Activated CD4-positive, alpha-beta T cell treated with anti-CD3 and anti-CD28 coated beads, Interleukin-2, amount 10 ng/mL, durations not matched to agents 7 days and 5 days (primary cell): ENCODE measurements around the gene TTC32. TPM values are rescaled to one million over a fixed set of nuclear protein-coding genes. Genes with fewer than 3 reads are reported as not detected.
"Not testable (repeated sequence)": the region's sequence is repeated elsewhere in the genome, so short reads cannot be mapped to it uniquely, and the experiment has no call there.

ENCODE experiments used
- CTCF ChIA-PET: fragments of 350-600 bp; sonication (Branson Sonifier 250); formaldehyde crosslinking; loops from one replicate; lab custom pipeline; 2021; ENCODE audit warnings: antibody characterized with exemption; lab: Charles Lee
- POLR2A ChIA-PET: fragments of 350-600 bp; sonication (Branson Sonifier 250); formaldehyde crosslinking; loops from one replicate; lab custom pipeline; 2021; ENCODE audit warnings: antibody characterized with exemption; lab: Charles Lee
- DNase-seq: peaks from one replicate; pipeline ENCODE4 v3.0.0-alpha.2; 2020
- H3K27ac Mint-ChIP-seq: one replicate; pipeline ENCODE4 v1.8.0; 2021; ENCODE audit warnings: mild to moderate bottlenecking, moderate library complexity, mixed read lengths
- H3K27me3 Mint-ChIP-seq: one replicate; pipeline ENCODE4 v1.8.0; 2021; ENCODE audit warnings: mixed read lengths
- H3K36me3 Mint-ChIP-seq: one replicate; pipeline ENCODE4 v1.8.0; 2021; ENCODE audit warnings: low read depth, mixed read lengths
- H3K4me1 Mint-ChIP-seq: one replicate; pipeline ENCODE4 v1.8.0; 2021; ENCODE audit warnings: mixed read lengths
- H3K4me3 Mint-ChIP-seq: one replicate; pipeline ENCODE4 v1.8.0; 2021; ENCODE audit warnings: mild to moderate bottlenecking, moderate library complexity, mixed read lengths
- H3K9me3 Mint-ChIP-seq: one replicate; pipeline ENCODE4 v1.8.0; 2021; ENCODE audit warnings: mixed read lengths
- total RNA-seq, 2 experiments: library from RNA; stranded (reverse); gene quantifications; one replicate each; pipeline ENCODE4 v1.2.3, GENCODE V29; 2021

TTC32 gene
- total RNA-seq, 2 experiments from 2014 or later = 24.8 to 24.9 TPM

- no peak overlapping the region for H3K4me3 Mint-ChIP-seq
- H3K27me3 Mint-ChIP-seq = no peaks in the 10 kb centered on the region
- ChIA-PET CTCF (no interaction called here), POLR2A (no interaction called here)
- H3K27ac Mint-ChIP-seq = no peak overlapping the region
- peaks cover 62% of the 10 kb centered on the region for H3K4me1 Mint-ChIP-seq
- DNase-seq = no peak
- H3K36me3 Mint-ChIP-seq = peaks cover 43% of the 10 kb centered on the region
- H3K9me3 Mint-ChIP-seq = no peaks in the 10 kb centered on the region
These were observed 7.5 kb downstream of the TTC32 start for GRCh38 chr2:19894134-19894792.

DNA sequence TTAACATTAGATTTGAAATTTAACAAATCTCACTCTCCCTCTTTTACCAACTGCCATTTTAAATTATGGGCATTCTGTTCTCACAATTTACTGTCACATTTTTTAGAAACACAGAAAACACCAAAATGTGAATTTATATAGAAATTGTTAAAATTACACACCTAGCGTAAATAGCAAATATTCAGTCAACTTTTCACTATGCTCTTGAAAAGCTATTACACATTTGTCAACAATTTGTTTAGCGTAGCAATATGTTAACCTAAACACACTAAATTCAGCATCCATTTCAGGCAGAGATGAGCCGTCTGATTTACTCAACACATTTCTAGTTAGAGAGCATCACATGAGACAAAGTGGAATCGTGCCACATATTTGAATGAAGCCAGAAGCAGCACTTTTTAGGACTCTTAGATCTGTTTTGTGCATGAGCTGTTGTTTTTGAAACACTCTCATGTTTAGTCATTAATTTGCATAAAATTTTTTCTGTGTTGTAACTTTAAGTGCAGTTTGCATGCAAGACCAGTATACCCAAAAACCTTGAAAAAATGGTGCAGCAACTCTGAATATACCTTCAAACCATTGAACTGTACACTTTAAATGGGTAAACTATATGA is 8.2 kb downstream of the TTC32 start:
- POLR2A ChIA-PET = interaction anchor here (0.6 kb wide), 1 partner anchor 10 kb away, joined by 6 read pairs; no protein-coding TSS in a partner anchor
- H3K36me3 Mint-ChIP-seq = peaks cover 39% of the 10 kb centered on the region
- no peaks in the 10 kb centered on the region for H3K27me3 Mint-ChIP-seq
- H3K4me3 Mint-ChIP-seq = no peak overlapping the region
- peaks cover 56% of the 10 kb centered on the region for H3K4me1 Mint-ChIP-seq
- DNase-seq = no peak
- no peaks in the 10 kb centered on the region for H3K9me3 Mint-ChIP-seq
- H3K27ac Mint-ChIP-seq = no peak overlapping the region
- CTCF ChIA-PET = interaction anchor here (0.6 to 0.7 kb wide), 2 partner anchors 18 to 543 kb away, joined by 3 to 5 read pairs; no protein-coding TSS in a partner anchor

GRCh38 chr2:19891971-19892370 is 9.8 kb downstream of the TTC32 start:
- Mint-ChIP-seq H3K36me3 (peaks cover 30% of the 10 kb centered on the region), H3K4me1 (peaks cover 42% of the 10 kb centered on the region)
- H3K27ac Mint-ChIP-seq, CTCF ChIA-PET, DNase-seq, H3K27me3 Mint-ChIP-seq, POLR2A ChIA-PET, H3K9me3 Mint-ChIP-seq, H3K4me3 Mint-ChIP-seq: not testable (repeated sequence)

DNA sequence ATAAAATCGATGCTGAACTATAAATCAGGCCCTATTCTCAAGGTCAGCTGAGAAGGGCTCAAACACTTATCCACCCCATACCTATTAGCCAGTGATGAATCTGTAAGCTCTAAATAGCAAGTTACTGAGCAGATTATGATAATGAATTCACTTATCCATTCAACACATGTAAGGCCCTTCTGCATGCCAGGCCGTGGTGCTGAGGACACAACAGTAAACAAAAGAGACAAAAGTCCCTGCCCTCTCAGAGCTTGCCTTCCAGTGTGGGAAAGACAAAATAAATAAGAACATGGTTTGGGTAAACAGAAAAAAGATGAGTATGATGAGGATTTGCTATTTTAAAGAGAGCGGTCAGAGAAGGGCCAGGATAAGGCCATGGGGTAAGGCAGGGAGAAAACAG is 11.7 kb downstream of the TTC32 start:
- no peaks in the 10 kb centered on the region for H3K9me3 Mint-ChIP-seq
- H3K27ac Mint-ChIP-seq = no peak overlapping the region
- H3K4me1 Mint-ChIP-seq = peaks cover 31% of the 10 kb centered on the region
- no peak for DNase-seq
- POLR2A ChIA-PET = no interaction called here
- CTCF ChIA-PET = interaction anchor here (1.7 to 2.8 kb wide), 2 partner anchors 8 to 9 kb away, joined by 5 to 12 read pairs; no protein-coding TSS in a partner anchor
- H3K4me3 Mint-ChIP-seq = no peak overlapping the region
- H3K27me3 Mint-ChIP-seq = no peaks in the 10 kb centered on the region
- peaks cover 25% of the 10 kb centered on the region for H3K36me3 Mint-ChIP-seq

GRCh38 chr2:19888831-19889230 is 13.0 kb downstream of the TTC32 start:
- Mint-ChIP-seq H3K36me3 (peaks cover 15% of the 10 kb centered on the region), H3K27me3 (no peaks in the 10 kb centered on the region), H3K4me3 (no peak overlapping the region), H3K4me1 (peaks cover 19% of the 10 kb centered on the region), H3K9me3 (no peaks in the 10 kb centered on the region), H3K27ac (no peak overlapping the region)
- ChIA-PET POLR2A (no interaction called here), CTCF (interaction anchor here (0.6 to 2.8 kb wide), 3 partner anchors 8 to 762 kb away, joined by 3 to 12 read pairs (median 5); no protein-coding TSS in a partner anchor)
- DNase-seq = no peak

- Mint-ChIP-seq H3K27me3 (no peaks in the 10 kb centered on the region), H3K9me3 (no peaks in the 10 kb centered on the region), H3K4me1 (peaks cover 10% of the 10 kb centered on the region), H3K27ac (no peak overlapping the region), H3K36me3 (peaks cover 7% of the 10 kb centered on the region), H3K4me3 (no peak overlapping the region)
- ChIA-PET POLR2A (no interaction called here), CTCF (interaction anchor here (0.9 kb wide), 1 partner anchor 13 kb away, joined by 3 read pairs; no protein-coding TSS in a partner anchor)
- DNase-seq = no peak
These were observed 14.3 kb downstream of the TTC32 start for GRCh38 chr2:19887510-19887909.

DNA sequence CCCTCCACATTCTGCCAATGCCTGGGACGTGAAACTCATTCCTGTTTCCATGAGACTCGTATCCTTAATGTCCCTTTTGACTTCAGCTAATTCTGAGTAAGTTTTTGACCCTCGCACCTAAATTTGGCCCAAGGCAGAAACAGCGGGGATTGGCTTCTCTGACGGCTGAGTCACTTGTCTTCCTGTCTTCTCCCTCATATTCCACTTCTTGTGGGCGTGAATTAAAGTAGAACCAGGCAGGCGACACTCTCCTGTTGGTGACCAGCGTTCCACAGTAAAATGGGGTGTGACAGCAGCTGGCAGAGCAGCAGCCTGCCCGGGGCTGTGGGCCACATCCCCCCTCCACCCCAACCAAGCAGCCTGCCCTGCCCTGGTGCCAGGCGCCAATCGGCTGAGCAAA is 15.5 kb downstream of the TTC32 start:
- peaks cover 2% of the 10 kb centered on the region for H3K4me1 Mint-ChIP-seq
- ChIA-PET POLR2A (no interaction called here), CTCF (interaction anchor here (0.6 kb wide), 1 partner anchor 393 kb away, joined by 4 read pairs; no protein-coding TSS in a partner anchor)
- peaks cover 1% of the 10 kb centered on the region for H3K36me3 Mint-ChIP-seq
- no peak overlapping the region for H3K4me3 Mint-ChIP-seq
- no peak overlapping the region for H3K27ac Mint-ChIP-seq
- no peak for DNase-seq
- H3K9me3 Mint-ChIP-seq = no peaks in the 10 kb centered on the region
- no peaks in the 10 kb centered on the region for H3K27me3 Mint-ChIP-seq

GRCh38 chr2:19885791-19886190 is 16.0 kb downstream of the TTC32 start:
- DNase-seq = no peak
- no peaks in the 10 kb centered on the region for H3K9me3 Mint-ChIP-seq
- H3K27ac Mint-ChIP-seq = no peak overlapping the region
- H3K4me1 Mint-ChIP-seq = peaks cover 2% of the 10 kb centered on the region
- no peak overlapping the region for H3K4me3 Mint-ChIP-seq
- CTCF ChIA-PET = interaction anchor here (0.6 kb wide), 2 partner anchors 98 to 393 kb away, joined by 3 to 4 read pairs; no protein-coding TSS in a partner anchor
- POLR2A ChIA-PET = no interaction called here
- no peaks in the 10 kb centered on the region for H3K27me3 Mint-ChIP-seq
- peaks cover 1% of the 10 kb centered on the region for H3K36me3 Mint-ChIP-seq

- DNase-seq = no peak
- Mint-ChIP-seq H3K27me3 (no peaks in the 10 kb centered on the region), H3K27ac (no peak overlapping the region), H3K9me3 (no peaks in the 10 kb centered on the region), H3K4me3 (no peak overlapping the region), H3K4me1 (no peaks in the 10 kb centered on the region), H3K36me3 (peaks cover 5% of the 10 kb centered on the region)
- CTCF ChIA-PET = interaction anchor here (0.9 kb wide), 1 partner anchor 234 kb away, joined by 3 read pairs; no protein-coding TSS in a partner anchor
- POLR2A ChIA-PET = no interaction called here
These were observed 17.6 kb downstream of the TTC32 start for GRCh38 chr2:19883971-19884720.

- CTCF ChIA-PET = interaction anchor here (1.4 kb wide), 1 partner anchor 17 kb away, joined by 4 read pairs; no protein-coding TSS in a partner anchor
These were observed 18.3 kb downstream of the TTC32 start for GRCh38 chr2:19883486-19883885.

GRCh38 chr2:19882286-19882685 is 19.5 kb downstream of the TTC32 start:
- H3K27me3 Mint-ChIP-seq = no peaks in the 10 kb centered on the region
- no peaks in the 10 kb centered on the region for H3K4me1 Mint-ChIP-seq
- no peak overlapping the region for H3K27ac Mint-ChIP-seq
- no peaks in the 10 kb centered on the region for H3K9me3 Mint-ChIP-seq
- DNase-seq = no peak
- ChIA-PET POLR2A (no interaction called here), CTCF (interaction anchor here (0.6 to 2.0 kb wide), 4 partner anchors 7 to 18 kb away, joined by 3 to 5 read pairs (median 4); no protein-coding TSS in a partner anchor)
- peaks cover 7% of the 10 kb centered on the region for H3K36me3 Mint-ChIP-seq
- no peak overlapping the region for H3K4me3 Mint-ChIP-seq

More at GRCh38 chr2:19883486-19883885, 18.3 kb downstream of the TTC32 start:
- Mint-ChIP-seq H3K9me3 (no peaks in the 10 kb centered on the region), H3K4me1 (no peaks in the 10 kb centered on the region), H3K36me3 (peaks cover 5% of the 10 kb centered on the region), H3K27me3 (no peaks in the 10 kb centered on the region), H3K4me3 (no peak overlapping the region), H3K27ac (no peak overlapping the region)
- peak; percentile 3 for DNase-seq
- POLR2A ChIA-PET = interaction anchor here (0.5 kb wide), 1 partner anchor 10 kb away, joined by 6 read pairs; no protein-coding TSS in a partner anchor

- H3K27me3 Mint-ChIP-seq = no peaks in the 10 kb centered on the region
- DNase-seq = no peak
- ChIA-PET POLR2A (no interaction called here), CTCF (interaction anchor here (1.2 to 2.0 kb wide), 2 partner anchors 8 to 17 kb away, joined by 4 to 5 read pairs; no protein-coding TSS in a partner anchor)
- no peak overlapping the region for H3K4me3 Mint-ChIP-seq
- no peaks in the 10 kb centered on the region for H3K9me3 Mint-ChIP-seq
- H3K27ac Mint-ChIP-seq = no peak overlapping the region
- no peaks in the 10 kb centered on the region for H3K4me1 Mint-ChIP-seq
- H3K36me3 Mint-ChIP-seq = peaks cover 8% of the 10 kb centered on the region
These were observed 19.9 kb downstream of the TTC32 start for GRCh38 chr2:19881908-19882265.
